Activated naive CD4-positive, alpha-beta T cell treated with anti-CD3 and anti-CD28 coated beads, Interleukin-2, amount 50 U/mL, for 72 hours (primary cell): ENCODE results near the gene OTOL1. TPM values are rescaled to one million over a fixed set of nuclear protein-coding genes. Genes with fewer than 3 reads are reported as not detected.

Experiments used
- ATAC-seq, 2 donors: fragments of 150-1000 bp; cut with Tn5 transposase; 2 replicates each; pipeline ENCODE4 v1.10.0; 2021; ENCODE audit warnings: mild to moderate bottlenecking in 2 of 2, moderate library complexity in 2 of 2
- DNase-seq, 2 donors: peaks; one replicate each; pipeline ENCODE4 v3.0.0; 2021 to 2022; ENCODE audit warnings: low spot score in 2 of 2
- H3K27ac Mint-ChIP-seq, 2 donors: one replicate each; pipeline ENCODE4 v1.8.0; 2022; ENCODE audit warnings: mild to moderate bottlenecking in 2 of 2, mixed read lengths in 2 of 2
- H3K36me3 Mint-ChIP-seq, 2 donors: one replicate each; pipeline ENCODE4 v1.8.0; 2022; ENCODE audit warnings: mixed read lengths in 2 of 2
- H3K9me3 Mint-ChIP-seq, 2 donors: one replicate each; pipeline ENCODE4 v1.8.0; 2022; ENCODE audit warnings: mixed read lengths in 2 of 2
- total RNA-seq, 2 donors: library from RNA; stranded (reverse); gene quantifications; one replicate each; pipeline ENCODE4 v1.2.3, GENCODE V29; 2022

OTOL1 gene
- total RNA-seq, 2 donors from 2014 or later, result not detected

DNA sequence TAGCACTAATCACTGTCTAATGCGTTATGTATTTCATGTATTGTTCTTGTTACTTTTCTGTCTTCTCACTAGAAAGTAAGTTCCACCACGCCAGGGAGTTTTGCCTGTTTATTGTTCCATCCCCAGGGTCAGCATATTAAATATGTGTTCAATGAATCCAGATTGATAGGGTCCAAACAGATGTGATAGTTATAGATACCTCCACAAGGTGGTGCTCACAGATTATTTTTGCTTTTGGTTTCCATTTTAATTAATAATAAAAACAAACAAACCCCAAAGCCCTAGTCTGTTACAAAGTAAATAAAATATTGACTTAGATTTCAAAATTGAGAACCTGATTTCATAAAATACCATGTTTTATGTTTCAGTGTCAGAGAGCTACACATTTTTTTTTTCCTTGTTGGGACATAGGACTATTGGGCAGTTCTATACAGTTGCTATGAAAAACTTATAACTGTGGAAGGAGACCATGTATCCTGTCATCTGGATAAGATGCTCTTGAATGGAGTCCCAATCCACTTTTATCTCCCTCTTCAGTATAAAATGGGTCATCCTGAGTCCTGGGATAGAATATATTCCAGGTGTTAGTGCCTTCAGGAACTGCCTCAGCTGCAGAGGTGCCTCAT, 12.4 kb downstream of the OTOL1 start:
- ATAC-seq (no peak), DNase-seq (no peak)
- Mint-ChIP-seq H3K36me3 (no peaks in the 10 kb centered on the region), H3K27ac (no peak overlapping the region), H3K9me3 (no peaks in the 10 kb centered on the region)

- Mint-ChIP-seq H3K27ac (no peak overlapping the region), H3K36me3 (no peaks in the 10 kb centered on the region), H3K9me3 (no peaks in the 10 kb centered on the region)
- DNase-seq, result no peak
- ATAC-seq, result no peak
Observed at GRCh38 chr3:161510510-161511260, 14.1 kb downstream of the OTOL1 start.

DNA sequence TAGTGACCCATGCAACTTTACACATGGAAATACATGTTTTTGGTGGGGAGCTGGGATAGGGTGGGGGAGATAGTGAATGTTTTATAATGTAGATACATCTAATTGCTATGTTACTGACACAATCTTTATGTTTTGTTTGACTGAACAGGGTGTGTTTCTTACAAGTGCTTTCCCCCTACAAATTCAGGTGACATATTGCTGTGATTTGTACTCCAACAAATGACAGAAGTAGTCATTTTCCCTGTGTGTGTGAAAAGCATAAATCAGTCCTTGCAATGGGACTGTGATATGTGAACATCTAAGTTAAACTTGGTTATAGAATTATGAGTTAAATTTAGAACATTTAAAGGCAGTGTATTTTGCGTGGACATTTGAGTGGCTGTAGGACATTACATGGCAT, 27.3 kb downstream of the OTOL1 start:
- H3K27ac Mint-ChIP-seq, result no peak overlapping the region
- DNase-seq, result no peak
- no peaks in the 10 kb centered on the region for H3K36me3 Mint-ChIP-seq
- no peak for ATAC-seq
- peaks cover 0 to 3% of the 10 kb centered on the region in 2 donors for H3K9me3 Mint-ChIP-seq

GRCh38 chr3:161531930-161532329, 35.3 kb downstream of the OTOL1 start:
- ATAC-seq, result no peak
- H3K9me3 Mint-ChIP-seq, result no peaks in the 10 kb centered on the region
- no peak overlapping the region for H3K27ac Mint-ChIP-seq

GRCh38 chr3:161540594-161540993, 44.0 kb downstream of the OTOL1 start:
- DNase-seq, result no peak
- Mint-ChIP-seq H3K36me3 (no peaks in the 10 kb centered on the region), H3K9me3 (no peaks in the 10 kb centered on the region)

More at GRCh38 chr3:161531930-161532329, 35.3 kb downstream of the OTOL1 start:
- no peaks in the 10 kb centered on the region for H3K36me3 Mint-ChIP-seq
- no peak for DNase-seq

GRCh38 chr3:161545824-161546223, 49.2 kb downstream of the OTOL1 start:
- Mint-ChIP-seq H3K9me3 (no peaks in the 10 kb centered on the region), H3K27ac (no peak overlapping the region), H3K36me3 (no peaks in the 10 kb centered on the region)
- DNase-seq (no peak), ATAC-seq (no peak)

More at GRCh38 chr3:161540594-161540993, 44.0 kb downstream of the OTOL1 start:
- no peak for ATAC-seq
- H3K27ac Mint-ChIP-seq, result no peak overlapping the region

DNA sequence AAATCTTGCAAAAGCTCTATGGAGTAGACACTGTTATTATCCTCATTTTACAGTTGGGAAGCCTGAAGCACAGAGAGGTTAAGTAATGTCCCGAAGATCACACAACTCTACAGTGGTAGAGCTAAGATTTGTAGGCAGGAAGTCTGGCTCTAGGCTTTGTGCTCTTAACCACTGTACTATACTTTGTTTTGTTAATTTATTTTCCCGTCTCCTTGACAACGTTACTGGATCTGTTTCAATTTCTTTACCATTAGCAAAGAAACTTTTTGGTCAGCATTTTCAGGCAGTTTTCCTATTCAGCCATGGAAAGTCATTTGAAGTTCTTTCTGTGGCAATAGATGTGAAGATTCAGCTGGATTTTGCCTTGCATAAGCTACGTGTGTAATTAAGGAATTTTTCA, 51.7 kb downstream of the OTOL1 start:
- Mint-ChIP-seq H3K27ac (no peak overlapping the region), H3K36me3 (no peaks in the 10 kb centered on the region), H3K9me3 (no peaks in the 10 kb centered on the region)
- no peak for ATAC-seq
- DNase-seq, result no peak

GRCh38 chr3:161549261-161549660, 52.7 kb downstream of the OTOL1 start:
- DNase-seq, result no peak
- no peak for ATAC-seq
- no peaks in the 10 kb centered on the region for H3K36me3 Mint-ChIP-seq
- no peaks in the 10 kb centered on the region for H3K9me3 Mint-ChIP-seq
- H3K27ac Mint-ChIP-seq, result no peak overlapping the region

DNA sequence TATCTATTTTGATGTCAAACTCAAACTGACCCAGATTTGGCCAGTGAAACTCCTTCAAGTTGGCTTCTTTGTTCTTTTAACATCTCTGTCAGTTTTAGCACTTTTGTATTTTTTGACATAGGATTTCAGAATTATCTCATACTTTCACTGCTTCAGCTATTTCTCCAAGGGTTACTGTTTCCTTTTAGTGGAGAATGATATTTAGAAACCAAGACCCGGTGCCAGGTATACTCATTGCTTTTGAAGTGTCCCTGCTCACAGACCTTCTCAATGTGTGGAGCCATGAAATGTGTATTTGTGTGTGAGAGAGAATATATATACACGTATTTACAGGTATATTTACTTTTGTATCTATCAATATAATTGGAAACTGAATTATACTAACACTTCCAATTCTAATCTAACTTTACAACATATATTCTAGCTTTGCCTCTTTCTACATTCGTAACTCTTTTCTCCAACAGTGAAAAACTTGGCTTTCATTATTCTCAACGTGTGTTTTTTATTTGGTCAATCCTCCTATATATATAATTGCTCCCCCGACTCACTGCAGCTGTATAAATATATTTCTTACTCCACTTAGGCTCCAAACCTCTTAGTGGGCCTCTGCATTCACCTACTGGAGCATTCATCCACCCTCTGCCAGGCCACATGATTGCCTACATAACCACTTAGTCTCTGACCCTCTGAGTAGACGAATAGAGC, 54.0 kb downstream of the OTOL1 start:
- no peak overlapping the region for H3K27ac Mint-ChIP-seq
- no peak for DNase-seq
- H3K36me3 Mint-ChIP-seq, result no peaks in the 10 kb centered on the region
- H3K9me3 Mint-ChIP-seq, result no peaks in the 10 kb centered on the region
- no peak for ATAC-seq

GRCh38 chr3:161551697-161552096, 55.1 kb downstream of the OTOL1 start:
- H3K36me3 Mint-ChIP-seq, result no peaks in the 10 kb centered on the region
- ATAC-seq, result no peak
- H3K9me3 Mint-ChIP-seq, result no peaks in the 10 kb centered on the region
- H3K27ac Mint-ChIP-seq, result no peak overlapping the region
- DNase-seq, result no peak

- DNase-seq (no peak), ATAC-seq (no peak)
- Mint-ChIP-seq H3K9me3 (no peaks in the 10 kb centered on the region), H3K36me3 (no peaks in the 10 kb centered on the region), H3K27ac (no peak overlapping the region)
Observed at GRCh38 chr3:161552984-161553560, 56.5 kb downstream of the OTOL1 start.

Other genes with a start within 250 kb of the OTOL1 start
- gene SPTSSB, start 125.3 kb upstream of the OTOL1 start, total RNA-seq, result not detected